Stomach (tissue), 9 donors: ENCODE measurements around the gene RPL13A. TPM values are rescaled to one million over a fixed set of nuclear protein-coding genes. Genes with fewer than 3 reads are reported as not detected.

ENCODE experiments used
- DNase-seq, 2 donors: peaks; one replicate each; pipeline versions ENCODE4 v3.0.0 to v3.0.0-alpha.2; 2013 to 2019
- H3K27ac ChIP-seq, 5 donors: fragments of 200-600 bp in 4 of 5; sonication (generic) in 4 of 5; one replicate each; pipeline ENCODE4 v1.5.1; 2013 to 2019; ENCODE audit warnings: mild to moderate bottlenecking in 1 of 5, moderate library complexity in 1 of 5
- H3K27me3 ChIP-seq, 3 donors: fragments of 200-600 bp; sonication (generic); one replicate each; pipeline ENCODE4 v1.5.1; 2017 to 2019; ENCODE audit warnings: mixed run types in 1 of 3
- H3K36me3 ChIP-seq, 4 donors: fragments of 200-600 bp; sonication (generic); 1 replicate in 3 of 4; 2 replicates in 1 of 4; pipeline ENCODE4 v1.5.1; 2016 to 2019
- H3K4me1 ChIP-seq, 4 donors: fragments of 200-600 bp; sonication (generic); one replicate each; pipeline ENCODE4 v1.5.1; 2016 to 2019
- H3K4me3 ChIP-seq, 4 donors: fragments of 200-600 bp; sonication (generic) in 3 of 4; one replicate each; pipeline ENCODE4 v1.5.1; 2016 to 2019; ENCODE audit warnings: mild to moderate bottlenecking in 1 of 4
- H3K9me3 ChIP-seq, 4 donors: fragments of 200-600 bp; sonication (generic); one replicate each; pipeline ENCODE4 v1.5.1; 2016 to 2019
- CTCF ChIP-seq, 7 experiments: fragments of 450-650 bp in 4 of 7; fragments of 200-600 bp in 3 of 7; sonication (generic) in 3 of 7; IDR thresholded peaks; one replicate each; pipeline ENCODE4 v1.5.1; 2016 to 2019; ENCODE audit warnings: antibody characterized with exemption in 7 of 7, control low read depth in 2 of 7, mild to moderate bottlenecking in 1 of 7
- EP300 ChIP-seq: sonication (generic); formaldehyde crosslinking; IDR thresholded peaks from one replicate; pipeline ENCODE4 v1.6.1; 2017; ENCODE audit warnings: antibody characterized with exemption
- POLR2A ChIP-seq, 4 donors: fragments of 450-650 bp; IDR thresholded peaks; one replicate each; pipeline ENCODE4 v1.6.1; 2016; ENCODE audit warnings: antibody characterized with exemption in 4 of 4, control low read depth in 2 of 4, mild to moderate bottlenecking in 1 of 4, moderate library complexity in 1 of 4
- POLR2AphosphoS5 ChIP-seq, 3 donors: sonication (generic); formaldehyde crosslinking; IDR thresholded peaks; one replicate each; pipeline ENCODE4 v1.6.1; 2016; ENCODE audit warnings: antibody characterized with exemption in 3 of 3
- WGBS, 5 donors: extraction: QIAGEN DNeasy Blood & Tissue Kit in 3 of 5; methylation state at CpG; one replicate each; pipeline versions ENCODE4 v1.1.5 to v1.1.7; 2013 to 2018; 5-methylcytosine and 5-hydroxymethylcytosine counted together
- intact Hi-C: fragments of 100-400 bp; cut with DNase I; formaldehyde crosslinking; loops from one replicate; pipeline ENCODE4 v1.15.1; 2023; ENCODE audit warnings: low total_unique reads
- polyA plus RNA-seq, 3 donors: library from polyadenylated mRNA; stranded (reverse); fragments of 200-250 nt; gene quantifications; one replicate each; pipeline ENCODE4 v1.2.3, GENCODE V29; 2013
- total RNA-seq, 5 donors: library from RNA; depleted of rRNA; stranded (reverse); fragments of >200 nt; gene quantifications; one replicate each; pipeline versions ENCODE4 v1.1.0 to v1.2.3, GENCODE V29; 2014 to 2016
- donor health status: healthy with polysubstance abuse.
- donor health status: Bipolar disorder and iron deficiency.
- donor health status: healthy.

Gene RPL13A
- total and polyA plus RNA-seq, 8 donors, result 2,540 to 5,817 (median 3,195) TPM

GRCh38 chr19:49445997-49446396, 41.4 kb upstream of the RPL13A start:
- Histone ChIP-seq H3K27ac (no peak overlapping the region), H3K4me1 (peaks cover 0 to 60% (median 39%) of the 10 kb centered on the region in 4 donors), H3K27me3 (peaks cover 0 to 21% (median 14%) of the 10 kb centered on the region in 3 donors), H3K9me3 (no peaks in the 10 kb centered on the region), H3K36me3 (peaks cover 10 to 43% (median 38%) of the 10 kb centered on the region in 4 donors), H3K4me3 (no peak overlapping the region)
- no peak for TF ChIP-seq POLR2A (IDR thresholded peaks at IDR 0.05)
- TF ChIP-seq POLR2AphosphoS5 (IDR thresholded peaks at IDR 0.05), result no peak
- intact Hi-C loops, result no loop called here
- 66 to 95% (median 86%) methylated on average over 3 of the region's 3 CpGs for WGBS, 5 donors
- no peak for DNase-seq

GRCh38 chr19:49447485-49448431, 39.6 kb upstream of the RPL13A start:
- H3K27ac ChIP-seq, result peak overlapping the region in 1 of 5 donors; percentile 12

GRCh38 chr19:49448432-49448786, 39.0 kb upstream of the RPL13A start:
- Histone ChIP-seq H3K4me1 (peaks cover 0 to 48% (median 32%) of the 10 kb centered on the region in 4 donors), H3K4me3 (no peak overlapping the region), H3K36me3 (peaks cover 10 to 43% (median 38%) of the 10 kb centered on the region in 4 donors), H3K27ac (no peak overlapping the region), H3K27me3 (no peaks in the 10 kb centered on the region), H3K9me3 (no peaks in the 10 kb centered on the region)
- TF ChIP-seq POLR2AphosphoS5 (IDR thresholded peaks at IDR 0.05) (no peak), EP300 (no peak), CTCF (IDR thresholded peaks at IDR 0.05) (no peak), POLR2A (IDR thresholded peaks at IDR 0.05) (no peak)
- intact Hi-C loops, result no loop called here
- 90 to 94% (median 93%) methylated on average over 6 of the region's 6 CpGs for WGBS, 5 donors
- no peak for DNase-seq

More at GRCh38 chr19:49447485-49448431, 39.6 kb upstream of the RPL13A start:
- peaks cover 0 to 4% (median 0%) of the 10 kb centered on the region in 3 donors for H3K27me3 ChIP-seq
- intact Hi-C loops, result no loop called here
- peaks cover 0 to 54% (median 37%) of the 10 kb centered on the region in 4 donors for H3K4me1 ChIP-seq
- no peak for TF ChIP-seq EP300
- no peak for TF ChIP-seq POLR2A (IDR thresholded peaks at IDR 0.05)
- no peak for TF ChIP-seq CTCF (IDR thresholded peaks at IDR 0.05)
- TF ChIP-seq POLR2AphosphoS5 (IDR thresholded peaks at IDR 0.05), result no peak
- peaks cover 10 to 43% (median 38%) of the 10 kb centered on the region in 4 donors for H3K36me3 ChIP-seq
- DNase-seq, result peak in 1 of 2 donors; percentile 60
- no peak overlapping the region for H3K4me3 ChIP-seq
- WGBS, 5 donors, result 76 to 83% (median 79%) methylated on average over 21 to 32 of the region's 32 CpGs
- H3K9me3 ChIP-seq, result no peaks in the 10 kb centered on the region

GRCh38 chr19:49450405-49450804, 37.0 kb upstream of the RPL13A start:
- TF ChIP-seq EP300 (no peak), POLR2A (IDR thresholded peaks at IDR 0.05) (no peak)
- intact Hi-C loops, result no loop called here
- no peak for DNase-seq
- Histone ChIP-seq H3K27me3 (no peaks in the 10 kb centered on the region), H3K36me3 (peaks cover 10 to 43% (median 38%) of the 10 kb centered on the region in 4 donors), H3K4me3 (peak overlapping the region in 2 of 4 donors; percentile 90 to 98), H3K9me3 (no peaks in the 10 kb centered on the region), H3K27ac (peak overlapping the region in 1 of 5 donors; percentile 94), H3K4me1 (peaks cover 9 to 57% (median 42%) of the 10 kb centered on the region in 4 donors)
- 80 to 89% (median 82%) methylated on average over 7 of the region's 7 CpGs for WGBS, 5 donors

GRCh38 chr19:49451430-49452181, 35.8 kb upstream of the RPL13A start, which contains the start of gene PIH1D1:
PIH1D1 (minus strand) TSS chr19:49451814; CDS start chr19:49451574, 240 bp downstream.
- Histone ChIP-seq H3K4me3 (peak within 1 kb of the TSS; percentile 69 to 98 (median 90)), H3K27me3 (no peaks in the 10 kb centered on the region), H3K36me3 (peaks cover 6 to 37% (median 33%) of the 10 kb centered on the region in 4 donors), H3K9me3 (no peaks in the 10 kb centered on the region), H3K27ac (peak within 1 kb of the TSS; percentile 94 to 99 (median 97)), H3K4me1 (peaks cover 9 to 60% (median 42%) of the 10 kb centered on the region in 4 donors)
- peak; percentile 98 to 99 for DNase-seq
- TF ChIP-seq POLR2A (IDR thresholded peaks at IDR 0.05) (no peak), EP300 (no peak), POLR2AphosphoS5 (IDR thresholded peaks at IDR 0.05) (peak; percentile 72 to 98 (median 84)), CTCF (IDR thresholded peaks at IDR 0.05) (peak in 1 of 7 experiments; percentile 20)
- WGBS, 5 donors, result 0 to 1% (median 1%) methylated on average over 34 to 42 of the region's 42 CpGs
- intact Hi-C loops, result no loop called here
